ENCODE results near the gene MTAP. TPM values are rescaled to one million over a fixed set of nuclear protein-coding genes. Genes with fewer than 3 reads are reported as not detected.
A peak's percentile ranks its signal among the peaks of the same experiment; 100 is the strongest.

MTAP gene
- total RNA-seq, 1 experiment from 2014 or later, result 326 TPM

DNA sequence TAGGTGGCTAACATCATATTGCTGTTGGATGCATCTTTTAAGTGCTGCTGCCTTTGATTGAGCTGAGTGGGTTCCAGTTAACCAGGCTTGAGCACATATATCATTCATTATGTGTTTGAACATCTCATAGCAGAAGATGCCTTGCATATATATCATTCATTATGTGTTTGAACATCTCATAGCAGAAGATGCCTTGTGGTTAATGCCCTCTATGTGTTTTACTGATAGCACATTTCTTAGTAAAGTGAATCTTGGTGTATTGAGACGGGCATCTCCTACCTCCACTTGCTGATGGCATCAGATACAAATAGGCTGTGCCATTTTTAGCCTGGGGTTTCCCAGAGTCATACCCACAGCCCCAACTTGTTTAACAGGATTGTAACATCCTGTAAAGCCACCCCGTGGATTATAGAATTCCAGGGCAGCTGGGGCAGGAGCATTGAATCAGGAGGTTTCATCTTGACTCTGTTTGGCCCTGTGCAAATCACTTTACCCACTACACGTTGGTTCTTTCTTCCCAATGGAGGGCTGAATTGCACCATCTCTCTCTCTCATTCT lies 26.5 kb downstream of the MTAP start (continued):
- no peak for TF ChIP-seq EZH2phosphoT487 (IDR thresholded peaks at IDR 0.05; ENCODE audit: borderline replicate concordance)
- no peak for TF ChIP-seq POLR2AphosphoS5 (IDR thresholded peaks at IDR 0.05; ENCODE audit: low read depth, low read length)
- TF ChIP-seq EGR1 (IDR thresholded peaks at IDR 0.05; ENCODE audit: low read depth), result no peak
- TF ChIP-seq, protein P1, sequence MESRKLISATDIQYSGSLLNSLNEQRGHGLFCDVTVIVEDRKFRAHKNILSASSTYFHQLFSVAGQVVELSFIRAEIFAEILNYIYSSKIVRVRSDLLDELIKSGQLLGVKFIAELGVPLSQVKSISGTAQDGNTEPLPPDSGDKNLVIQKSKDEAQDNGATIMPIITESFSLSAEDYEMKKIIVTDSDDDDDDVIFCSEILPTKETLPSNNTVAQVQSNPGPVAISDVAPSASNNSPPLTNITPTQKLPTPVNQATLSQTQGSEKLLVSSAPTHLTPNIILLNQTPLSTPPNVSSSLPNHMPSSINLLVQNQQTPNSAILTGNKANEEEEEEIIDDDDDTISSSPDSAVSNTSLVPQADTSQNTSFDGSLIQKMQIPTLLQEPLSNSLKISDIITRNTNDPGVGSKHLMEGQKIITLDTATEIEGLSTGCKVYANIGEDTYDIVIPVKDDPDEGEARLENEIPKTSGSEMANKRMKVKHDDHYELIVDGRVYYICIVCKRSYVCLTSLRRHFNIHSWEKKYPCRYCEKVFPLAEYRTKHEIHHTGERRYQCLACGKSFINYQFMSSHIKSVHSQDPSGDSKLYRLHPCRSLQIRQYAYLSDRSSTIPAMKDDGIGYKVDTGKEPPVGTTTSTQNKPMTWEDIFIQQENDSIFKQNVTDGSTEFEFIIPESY (IDR thresholded peaks at IDR 0.05; ENCODE audit: extremely low read depth, insufficient replicate concordance, low read length), result no peak
- no peak for TF ChIP-seq ELF1 (IDR thresholded peaks at IDR 0.05; ENCODE audit: borderline replicate concordance, low read depth)
- TF ChIP-seq POLR2A (IDR thresholded peaks at IDR 0.05; ENCODE audit: borderline replicate concordance, extremely low read depth, insufficient read depth, insufficient read length), result no peak

GRCh38 chr9:21830589-21830988 lies 28.2 kb downstream of the MTAP start:
- ChIA-PET CTCF (no interaction called here), POLR2A (no interaction called here), RAD21 (ENCODE audit: low non-redundant PET in 1 of 2, low total read pairs in 2 of 2, uncharacterized antibody in 2 of 2, unreplicated experiment in 2 of 2) (no interaction called here)
- Histone ChIP-seq H3K36me3 (ENCODE audit: control insufficient read depth in 1 of 2, insufficient read depth in 2 of 2, low read length in 2 of 2) (peaks cover 74 to 86% of the 10 kb centered on the region in 2 experiments), H3K4me1 (ENCODE audit: control insufficient read depth in 1 of 2, insufficient read depth in 2 of 2, low read length in 2 of 2) (peaks cover 16 to 89% of the 10 kb centered on the region in 2 experiments), H3K9me3 (ENCODE audit: control insufficient read depth in 1 of 2, insufficient read depth in 1 of 2, low read depth in 1 of 2, low read length in 2 of 2) (no peaks in the 10 kb centered on the region), H3K27me3 (ENCODE audit: insufficient read depth, low read length) (no peaks in the 10 kb centered on the region), H3K4me2 (ENCODE audit: low read length) (no peak overlapping the region), H3K9ac (ENCODE audit: low read length) (no peak overlapping the region), H3K9me2 (ENCODE audit: insufficient read depth) (no peaks in the 10 kb centered on the region), H3K4me3 (replicated peaks in 1 of 2; ENCODE audit: low read depth in 1 of 2, low read length in 2 of 2) (no peak overlapping the region), H2AFZ (ENCODE audit: low read depth, low read length, poor library complexity, severe bottlenecking) (no peak overlapping the region), H3K27ac (ENCODE audit: low read depth, low read length) (peak overlapping the region; percentile 7; the same call in 1 of the 2 replicates), H4K20me1 (ENCODE audit: insufficient read depth) (peaks cover 38% of the 10 kb centered on the region; the same call in 1 of the 2 replicates), H3K79me2 (ENCODE audit: insufficient read depth, low read length) (peaks cover 100% of the 10 kb centered on the region)
- BruUV-seq (replicated peaks), result no TSS peak
- no peak for ATAC-seq
- intact Hi-C loops (cut with micrococcal nuclease), result no loop called here
- DNase-seq (ENCODE audit: low read depth, low spot score), result no peak
- TF ChIP-seq TCF7L2 (IDR thresholded peaks at IDR 0.05; ENCODE audit: borderline replicate concordance, extremely low read depth, insufficient read depth, insufficient read length), result no peak
- TF ChIP-seq FOSL1 (IDR thresholded peaks at IDR 0.05; ENCODE audit: low read depth), result no peak
- no peak for TF ChIP-seq ELF1 (IDR thresholded peaks at IDR 0.05; ENCODE audit: borderline replicate concordance, low read depth)
- no peak for TF ChIP-seq ZFX (IDR thresholded peaks at IDR 0.05)
- no peak for TF ChIP-seq POLR2AphosphoS5 (IDR thresholded peaks at IDR 0.05; ENCODE audit: low read depth, low read length)
- no peak for TF ChIP-seq CBX3 (IDR thresholded peaks at IDR 0.05; ENCODE audit: low read depth)
- no peak for TF ChIP-seq CEBPB (IDR thresholded peaks at IDR 0.05; ENCODE audit: low read depth)
- TF ChIP-seq SP1 (IDR thresholded peaks at IDR 0.05; ENCODE audit: low read depth), result no peak
- TF ChIP-seq, protein P2, sequence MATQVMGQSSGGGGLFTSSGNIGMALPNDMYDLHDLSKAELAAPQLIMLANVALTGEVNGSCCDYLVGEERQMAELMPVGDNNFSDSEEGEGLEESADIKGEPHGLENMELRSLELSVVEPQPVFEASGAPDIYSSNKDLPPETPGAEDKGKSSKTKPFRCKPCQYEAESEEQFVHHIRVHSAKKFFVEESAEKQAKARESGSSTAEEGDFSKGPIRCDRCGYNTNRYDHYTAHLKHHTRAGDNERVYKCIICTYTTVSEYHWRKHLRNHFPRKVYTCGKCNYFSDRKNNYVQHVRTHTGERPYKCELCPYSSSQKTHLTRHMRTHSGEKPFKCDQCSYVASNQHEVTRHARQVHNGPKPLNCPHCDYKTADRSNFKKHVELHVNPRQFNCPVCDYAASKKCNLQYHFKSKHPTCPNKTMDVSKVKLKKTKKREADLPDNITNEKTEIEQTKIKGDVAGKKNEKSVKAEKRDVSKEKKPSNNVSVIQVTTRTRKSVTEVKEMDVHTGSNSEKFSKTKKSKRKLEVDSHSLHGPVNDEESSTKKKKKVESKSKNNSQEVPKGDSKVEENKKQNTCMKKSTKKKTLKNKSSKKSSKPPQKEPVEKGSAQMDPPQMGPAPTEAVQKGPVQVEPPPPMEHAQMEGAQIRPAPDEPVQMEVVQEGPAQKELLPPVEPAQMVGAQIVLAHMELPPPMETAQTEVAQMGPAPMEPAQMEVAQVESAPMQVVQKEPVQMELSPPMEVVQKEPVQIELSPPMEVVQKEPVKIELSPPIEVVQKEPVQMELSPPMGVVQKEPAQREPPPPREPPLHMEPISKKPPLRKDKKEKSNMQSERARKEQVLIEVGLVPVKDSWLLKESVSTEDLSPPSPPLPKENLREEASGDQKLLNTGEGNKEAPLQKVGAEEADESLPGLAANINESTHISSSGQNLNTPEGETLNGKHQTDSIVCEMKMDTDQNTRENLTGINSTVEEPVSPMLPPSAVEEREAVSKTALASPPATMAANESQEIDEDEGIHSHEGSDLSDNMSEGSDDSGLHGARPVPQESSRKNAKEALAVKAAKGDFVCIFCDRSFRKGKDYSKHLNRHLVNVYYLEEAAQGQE (IDR thresholded peaks at IDR 0.05; ENCODE audit: low read depth), result no peak
- no peak for TF ChIP-seq MAX (IDR thresholded peaks at IDR 0.05)
- TF ChIP-seq, protein P3, sequence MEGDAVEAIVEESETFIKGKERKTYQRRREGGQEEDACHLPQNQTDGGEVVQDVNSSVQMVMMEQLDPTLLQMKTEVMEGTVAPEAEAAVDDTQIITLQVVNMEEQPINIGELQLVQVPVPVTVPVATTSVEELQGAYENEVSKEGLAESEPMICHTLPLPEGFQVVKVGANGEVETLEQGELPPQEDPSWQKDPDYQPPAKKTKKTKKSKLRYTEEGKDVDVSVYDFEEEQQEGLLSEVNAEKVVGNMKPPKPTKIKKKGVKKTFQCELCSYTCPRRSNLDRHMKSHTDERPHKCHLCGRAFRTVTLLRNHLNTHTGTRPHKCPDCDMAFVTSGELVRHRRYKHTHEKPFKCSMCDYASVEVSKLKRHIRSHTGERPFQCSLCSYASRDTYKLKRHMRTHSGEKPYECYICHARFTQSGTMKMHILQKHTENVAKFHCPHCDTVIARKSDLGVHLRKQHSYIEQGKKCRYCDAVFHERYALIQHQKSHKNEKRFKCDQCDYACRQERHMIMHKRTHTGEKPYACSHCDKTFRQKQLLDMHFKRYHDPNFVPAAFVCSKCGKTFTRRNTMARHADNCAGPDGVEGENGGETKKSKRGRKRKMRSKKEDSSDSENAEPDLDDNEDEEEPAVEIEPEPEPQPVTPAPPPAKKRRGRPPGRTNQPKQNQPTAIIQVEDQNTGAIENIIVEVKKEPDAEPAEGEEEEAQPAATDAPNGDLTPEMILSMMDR (IDR thresholded peaks at IDR 0.05 in 2 of 3, conservative IDR thresholded peaks at IDR 0.05 in 1 of 3; ENCODE audit: borderline replicate concordance in 1 of 3, insufficient read depth in 1 of 3, low read depth in 2 of 3, low read length in 2 of 3), result no peak
- TF ChIP-seq EZH2phosphoT487 (IDR thresholded peaks at IDR 0.05; ENCODE audit: borderline replicate concordance), result no peak
- no peak for TF ChIP-seq SIN3A (IDR thresholded peaks at IDR 0.05; ENCODE audit: low read depth)
- TF ChIP-seq, protein P4, sequence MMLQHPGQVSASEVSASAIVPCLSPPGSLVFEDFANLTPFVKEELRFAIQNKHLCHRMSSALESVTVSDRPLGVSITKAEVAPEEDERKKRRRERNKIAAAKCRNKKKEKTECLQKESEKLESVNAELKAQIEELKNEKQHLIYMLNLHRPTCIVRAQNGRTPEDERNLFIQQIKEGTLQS (IDR thresholded peaks at IDR 0.05), result no peak
- TF ChIP-seq ZNF274 (IDR thresholded peaks at IDR 0.05; ENCODE audit: low read depth, low read length), result no peak
- TF ChIP-seq EGR1 (IDR thresholded peaks at IDR 0.05; ENCODE audit: low read depth), result no peak

Measured in HCT116 (cell line).